ENCODE measurements around the gene CTSC.

DNA sequence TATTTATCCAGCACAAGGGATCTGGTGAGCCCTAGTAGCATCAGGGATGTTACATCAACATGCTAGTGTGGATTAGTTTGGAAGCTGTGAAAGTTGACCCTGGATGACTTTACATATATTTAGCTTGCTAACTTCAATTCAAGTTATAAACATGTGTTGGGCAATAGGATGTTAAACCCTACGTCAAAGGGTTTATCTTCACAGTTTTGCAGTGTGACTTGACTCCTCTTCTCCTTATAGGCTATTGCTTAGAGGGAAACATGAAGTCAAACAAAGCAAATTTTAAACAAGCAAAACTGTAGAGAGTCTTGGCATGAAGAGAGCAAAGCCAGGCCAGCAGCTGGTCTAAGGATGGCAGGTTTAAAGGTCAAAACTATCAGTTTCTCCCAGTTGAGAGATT is 11.3 kb upstream of the CTSC start:
- TF ChIP-seq TAF9B (IDR thresholded peaks at IDR 0.05; ENCODE audit: partially characterized antibody) (no peak), HDAC1 (IDR thresholded peaks at IDR 0.05) (no peak), SUPT5H (IDR thresholded peaks at IDR 0.05) (no peak), TAF15 (IDR thresholded peaks at IDR 0.05; ENCODE audit: low read depth, low read length) (no peak), POLR2A (conservative IDR thresholded peaks at IDR 0.05) (no peak), ZNF274 (IDR thresholded peaks at IDR 0.05; ENCODE audit: borderline replicate concordance, low read depth, low read length) (no peak), POLR2G (IDR thresholded peaks at IDR 0.05; ENCODE audit: low read depth, low read length) (no peak), HMG20B (CRISPR knock-in tag; IDR thresholded peaks at IDR 0.05) (no peak), ZNF695 (CRISPR knock-in tag; IDR thresholded peaks at IDR 0.05) (no peak)
- TF ChIP-seq, protein P1, sequence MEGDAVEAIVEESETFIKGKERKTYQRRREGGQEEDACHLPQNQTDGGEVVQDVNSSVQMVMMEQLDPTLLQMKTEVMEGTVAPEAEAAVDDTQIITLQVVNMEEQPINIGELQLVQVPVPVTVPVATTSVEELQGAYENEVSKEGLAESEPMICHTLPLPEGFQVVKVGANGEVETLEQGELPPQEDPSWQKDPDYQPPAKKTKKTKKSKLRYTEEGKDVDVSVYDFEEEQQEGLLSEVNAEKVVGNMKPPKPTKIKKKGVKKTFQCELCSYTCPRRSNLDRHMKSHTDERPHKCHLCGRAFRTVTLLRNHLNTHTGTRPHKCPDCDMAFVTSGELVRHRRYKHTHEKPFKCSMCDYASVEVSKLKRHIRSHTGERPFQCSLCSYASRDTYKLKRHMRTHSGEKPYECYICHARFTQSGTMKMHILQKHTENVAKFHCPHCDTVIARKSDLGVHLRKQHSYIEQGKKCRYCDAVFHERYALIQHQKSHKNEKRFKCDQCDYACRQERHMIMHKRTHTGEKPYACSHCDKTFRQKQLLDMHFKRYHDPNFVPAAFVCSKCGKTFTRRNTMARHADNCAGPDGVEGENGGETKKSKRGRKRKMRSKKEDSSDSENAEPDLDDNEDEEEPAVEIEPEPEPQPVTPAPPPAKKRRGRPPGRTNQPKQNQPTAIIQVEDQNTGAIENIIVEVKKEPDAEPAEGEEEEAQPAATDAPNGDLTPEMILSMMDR (IDR thresholded peaks at IDR 0.05 in 2 of 3, conservative IDR thresholded peaks at IDR 0.05 in 1 of 3; ENCODE audit: insufficient read depth in 2 of 3, low read depth in 1 of 3, low read length in 3 of 3), result no peak
- TF ChIP-seq, protein P2, sequence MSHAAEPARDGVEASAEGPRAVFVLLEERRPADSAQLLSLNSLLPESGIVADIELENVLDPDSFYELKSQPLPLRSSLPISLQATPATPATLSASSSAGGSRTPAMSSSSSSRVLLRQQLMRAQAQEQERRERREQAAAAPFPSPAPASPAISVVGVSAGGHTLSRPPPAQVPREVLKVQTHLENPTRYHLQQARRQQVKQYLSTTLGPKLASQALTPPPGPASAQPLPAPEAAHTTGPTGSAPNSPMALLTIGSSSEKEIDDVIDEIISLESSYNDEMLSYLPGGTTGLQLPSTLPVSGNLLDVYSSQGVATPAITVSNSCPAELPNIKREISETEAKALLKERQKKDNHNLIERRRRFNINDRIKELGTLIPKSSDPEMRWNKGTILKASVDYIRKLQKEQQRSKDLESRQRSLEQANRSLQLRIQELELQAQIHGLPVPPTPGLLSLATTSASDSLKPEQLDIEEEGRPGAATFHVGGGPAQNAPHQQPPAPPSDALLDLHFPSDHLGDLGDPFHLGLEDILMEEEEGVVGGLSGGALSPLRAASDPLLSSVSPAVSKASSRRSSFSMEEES (CRISPR knock-in tag; IDR thresholded peaks at IDR 0.05), result no peak
- TF ChIP-seq, protein P3, sequence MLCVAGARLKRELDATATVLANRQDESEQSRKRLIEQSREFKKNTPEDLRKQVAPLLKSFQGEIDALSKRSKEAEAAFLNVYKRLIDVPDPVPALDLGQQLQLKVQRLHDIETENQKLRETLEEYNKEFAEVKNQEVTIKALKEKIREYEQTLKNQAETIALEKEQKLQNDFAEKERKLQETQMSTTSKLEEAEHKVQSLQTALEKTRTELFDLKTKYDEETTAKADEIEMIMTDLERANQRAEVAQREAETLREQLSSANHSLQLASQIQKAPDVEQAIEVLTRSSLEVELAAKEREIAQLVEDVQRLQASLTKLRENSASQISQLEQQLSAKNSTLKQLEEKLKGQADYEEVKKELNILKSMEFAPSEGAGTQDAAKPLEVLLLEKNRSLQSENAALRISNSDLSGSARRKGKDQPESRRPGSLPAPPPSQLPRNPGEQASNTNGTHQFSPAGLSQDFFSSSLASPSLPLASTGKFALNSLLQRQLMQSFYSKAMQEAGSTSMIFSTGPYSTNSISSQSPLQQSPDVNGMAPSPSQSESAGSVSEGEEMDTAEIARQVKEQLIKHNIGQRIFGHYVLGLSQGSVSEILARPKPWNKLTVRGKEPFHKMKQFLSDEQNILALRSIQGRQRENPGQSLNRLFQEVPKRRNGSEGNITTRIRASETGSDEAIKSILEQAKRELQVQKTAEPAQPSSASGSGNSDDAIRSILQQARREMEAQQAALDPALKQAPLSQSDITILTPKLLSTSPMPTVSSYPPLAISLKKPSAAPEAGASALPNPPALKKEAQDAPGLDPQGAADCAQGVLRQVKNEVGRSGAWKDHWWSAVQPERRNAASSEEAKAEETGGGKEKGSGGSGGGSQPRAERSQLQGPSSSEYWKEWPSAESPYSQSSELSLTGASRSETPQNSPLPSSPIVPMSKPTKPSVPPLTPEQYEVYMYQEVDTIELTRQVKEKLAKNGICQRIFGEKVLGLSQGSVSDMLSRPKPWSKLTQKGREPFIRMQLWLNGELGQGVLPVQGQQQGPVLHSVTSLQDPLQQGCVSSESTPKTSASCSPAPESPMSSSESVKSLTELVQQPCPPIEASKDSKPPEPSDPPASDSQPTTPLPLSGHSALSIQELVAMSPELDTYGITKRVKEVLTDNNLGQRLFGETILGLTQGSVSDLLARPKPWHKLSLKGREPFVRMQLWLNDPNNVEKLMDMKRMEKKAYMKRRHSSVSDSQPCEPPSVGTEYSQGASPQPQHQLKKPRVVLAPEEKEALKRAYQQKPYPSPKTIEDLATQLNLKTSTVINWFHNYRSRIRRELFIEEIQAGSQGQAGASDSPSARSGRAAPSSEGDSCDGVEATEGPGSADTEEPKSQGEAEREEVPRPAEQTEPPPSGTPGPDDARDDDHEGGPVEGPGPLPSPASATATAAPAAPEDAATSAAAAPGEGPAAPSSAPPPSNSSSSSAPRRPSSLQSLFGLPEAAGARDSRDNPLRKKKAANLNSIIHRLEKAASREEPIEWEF (CRISPR knock-in tag; IDR thresholded peaks at IDR 0.05), result no peak

All from K562 (cell line).